ENCODE data around the gene CDC73. TPM values are rescaled to one million over a fixed set of nuclear protein-coding genes. Genes with fewer than 3 reads are reported as not detected.

Gene CDC73
- total RNA-seq, 2 experiments from 2014 or later, result 50.8 to 55.2 TPM

Small RNA genes lying within 50 kb of the gene (microRNA-seq; reads per million reads assigned to microRNA genes)
- gene MIR1278, result not detected

Other genes starting within 250 kb of the CDC73 start
- gene UCHL5, start 62.7 kb upstream of the CDC73 start, total RNA-seq, result 10 to 100 TPM; 44.0 to 48.7 TPM
- gene RO60, start 62.4 kb upstream of the CDC73 start, total RNA-seq, result 10 to 100 TPM; 59.2 to 65.3 TPM
- gene GLRX2, start 16.6 kb upstream of the CDC73 start, total RNA-seq, result 10 to 100 TPM; 18.0 to 18.3 TPM
- 1 to 10 TPM; 6.0 to 7.1 TPM for gene B3GALT2, start 64.6 kb downstream of the CDC73 start, total RNA-seq